ENCODE measurements around the gene CDKN1C.

Gene CDKN1C

DNA sequence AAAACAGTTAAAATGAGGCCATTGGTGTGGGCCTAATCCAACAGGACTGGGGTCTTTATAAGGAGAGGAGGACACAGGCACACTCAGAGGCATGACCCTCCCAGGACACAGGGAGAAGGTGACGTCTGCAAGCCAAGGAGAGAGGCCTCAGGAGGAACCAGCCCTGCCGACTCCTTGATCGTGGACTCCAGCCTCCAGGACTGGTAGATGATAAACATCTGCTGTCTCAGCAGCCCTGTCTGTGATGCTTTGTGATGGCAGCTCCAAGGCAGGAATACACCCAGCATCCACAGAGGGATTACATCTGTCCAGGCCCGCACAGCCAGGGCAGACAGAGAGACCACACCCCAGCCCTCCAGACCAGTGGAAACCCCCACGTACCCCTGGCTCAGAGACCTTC lies 18.4 kb downstream of the CDKN1C start:
- DNase-seq, result no peak

DNA sequence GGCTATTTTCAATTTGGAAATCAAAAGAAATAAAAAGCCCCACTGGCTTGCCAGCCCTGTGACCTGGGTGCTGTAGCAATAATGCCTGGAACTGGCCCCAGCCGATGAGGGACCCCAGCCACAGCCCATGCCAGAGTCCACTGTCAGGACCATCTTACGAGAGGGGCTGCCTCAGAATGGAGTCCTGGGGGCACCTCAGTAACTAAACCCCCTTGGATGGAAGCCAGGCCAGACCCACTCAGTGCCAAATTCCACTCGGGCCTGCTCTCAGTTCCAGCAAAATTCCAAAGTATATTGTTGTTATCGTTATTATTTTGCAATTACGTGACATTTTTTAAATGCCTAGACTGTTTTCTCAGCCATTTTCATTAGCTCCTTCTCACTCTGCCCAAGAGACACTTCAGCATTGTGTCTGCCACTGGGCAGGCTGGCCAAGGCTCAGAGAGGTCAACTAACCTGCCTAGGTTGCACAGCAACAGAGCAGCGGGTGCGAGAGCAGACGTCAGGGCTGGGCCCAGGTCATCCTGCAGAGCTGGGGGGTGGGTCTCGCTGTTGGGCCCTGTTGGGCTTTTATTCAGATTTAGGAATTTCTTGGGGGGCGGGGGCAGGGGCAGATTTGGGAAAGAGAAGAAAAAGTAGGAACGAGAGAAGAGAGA lies 19.5 kb downstream of the CDKN1C start:
- no peak for DNase-seq

DNA sequence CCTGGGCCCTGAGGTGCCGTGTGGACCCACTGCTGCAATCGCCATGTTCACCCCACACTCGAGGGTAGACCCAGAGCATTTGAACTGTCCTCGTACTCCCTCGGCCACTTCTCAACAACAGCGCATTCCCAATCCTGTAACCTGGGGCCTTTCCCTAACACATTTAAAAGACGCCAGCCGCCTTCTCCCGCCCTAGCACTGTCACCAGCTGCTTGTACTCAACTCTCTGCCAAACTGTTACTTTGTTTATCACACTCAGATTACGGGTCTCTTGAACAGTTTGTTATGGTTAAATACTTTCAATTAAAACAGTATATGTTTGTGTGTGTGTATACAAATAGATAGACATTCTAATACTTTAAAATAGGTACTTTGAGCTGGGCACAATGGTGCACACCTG lies 20.7 kb downstream of the CDKN1C start:
- DNase-seq, result no peak

DNA sequence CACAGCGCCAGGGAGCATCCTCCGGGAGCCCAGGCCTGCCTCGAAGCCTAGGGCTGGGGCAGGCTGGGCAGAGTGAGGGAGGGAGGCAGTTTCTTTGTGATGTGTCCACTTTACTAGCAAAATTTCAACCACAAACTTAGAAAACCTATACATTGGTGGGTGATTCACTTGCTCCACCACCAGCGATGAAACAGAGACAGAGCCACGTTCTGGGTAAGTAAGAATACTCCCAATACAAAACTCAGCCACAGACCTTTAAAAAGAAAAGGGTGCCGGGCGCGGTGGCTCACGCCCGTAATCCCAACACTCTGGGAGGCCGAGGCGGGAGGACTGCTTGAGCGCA lies 22.3 kb downstream of the CDKN1C start:
- no peak for DNase-seq

DNA sequence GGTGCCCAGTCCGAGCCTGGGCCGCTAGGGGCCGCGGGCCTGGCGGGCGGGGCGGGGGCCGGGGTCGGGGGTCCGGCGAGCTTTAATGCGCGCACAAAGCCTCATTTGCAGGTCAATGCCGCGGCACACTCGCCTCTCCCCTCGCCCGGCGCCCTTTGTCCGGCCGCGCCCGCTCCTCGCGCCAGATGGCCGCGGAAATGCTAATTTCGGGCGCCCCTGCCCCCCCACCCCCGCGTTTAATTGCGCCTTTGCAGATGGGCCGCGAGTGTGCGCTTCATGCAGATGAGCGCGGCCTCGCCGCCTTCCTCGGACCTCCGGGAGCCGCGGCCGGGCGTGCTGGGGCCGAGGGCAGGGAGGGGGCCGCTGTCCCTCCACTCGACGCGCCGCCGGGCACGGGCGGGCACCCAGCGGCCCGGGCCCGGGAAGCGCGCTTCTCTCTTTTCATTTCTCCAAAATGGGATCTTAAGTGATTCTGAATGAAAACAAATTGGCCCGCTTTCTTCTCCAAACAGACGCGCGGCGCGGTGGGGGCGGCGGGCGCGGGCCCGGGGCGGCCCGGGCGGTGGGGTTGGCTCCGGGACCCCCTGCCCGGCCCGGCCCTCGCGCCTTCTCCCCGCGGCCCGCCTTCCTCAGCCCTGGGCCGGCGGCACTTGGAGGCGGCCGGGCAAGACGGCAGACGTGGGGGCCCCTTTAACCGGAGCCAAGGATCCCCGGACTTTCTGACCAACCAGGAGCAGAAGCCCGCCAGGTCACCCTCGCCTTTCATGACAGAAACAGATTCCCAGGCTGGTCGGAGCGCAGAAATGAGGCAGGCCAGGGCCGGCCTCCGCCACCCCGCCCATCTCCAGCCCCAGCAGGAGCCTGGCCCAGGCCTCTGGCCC lies 22.9 kb downstream of the CDKN1C start:
- no peak for DNase-seq

DNA sequence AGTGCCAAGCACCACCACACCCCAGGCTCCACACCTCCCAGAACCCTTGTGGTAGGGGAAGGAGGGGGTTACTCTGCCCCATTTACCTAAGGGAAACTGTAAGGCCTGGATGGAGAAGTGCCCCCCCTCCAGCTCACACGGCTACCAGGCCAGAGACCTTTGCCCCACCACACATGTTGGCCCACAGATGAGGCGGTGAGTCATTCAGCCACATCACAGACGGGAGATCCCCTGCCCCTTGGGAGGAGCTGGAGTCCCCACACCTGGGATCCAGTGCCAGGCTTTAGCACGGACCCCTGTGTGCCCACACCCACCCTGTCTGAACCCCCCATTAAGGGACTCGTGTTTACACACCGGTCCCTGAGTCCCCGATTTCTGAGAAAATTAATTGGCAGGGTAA lies 24.9 kb downstream of the CDKN1C start:
- DNase-seq, result no peak

DNA sequence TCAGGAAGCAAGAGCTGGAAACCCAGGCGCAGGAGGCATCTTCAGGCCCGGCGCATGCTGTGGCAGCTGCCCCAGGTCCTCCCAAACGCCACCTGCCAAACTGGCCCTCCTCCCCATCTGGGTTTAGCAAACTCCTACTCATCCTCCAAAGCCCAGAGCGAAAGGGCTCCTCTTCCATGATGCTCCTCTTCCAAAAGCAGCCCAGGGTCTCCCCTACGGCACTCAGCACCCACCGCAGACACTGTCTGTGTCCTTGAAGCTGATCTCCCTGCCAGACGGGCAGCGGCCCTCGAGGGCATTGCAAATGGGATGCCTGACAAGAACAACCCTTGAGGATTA lies 25.9 kb downstream of the CDKN1C start:
- DNase-seq, result no peak

DNA sequence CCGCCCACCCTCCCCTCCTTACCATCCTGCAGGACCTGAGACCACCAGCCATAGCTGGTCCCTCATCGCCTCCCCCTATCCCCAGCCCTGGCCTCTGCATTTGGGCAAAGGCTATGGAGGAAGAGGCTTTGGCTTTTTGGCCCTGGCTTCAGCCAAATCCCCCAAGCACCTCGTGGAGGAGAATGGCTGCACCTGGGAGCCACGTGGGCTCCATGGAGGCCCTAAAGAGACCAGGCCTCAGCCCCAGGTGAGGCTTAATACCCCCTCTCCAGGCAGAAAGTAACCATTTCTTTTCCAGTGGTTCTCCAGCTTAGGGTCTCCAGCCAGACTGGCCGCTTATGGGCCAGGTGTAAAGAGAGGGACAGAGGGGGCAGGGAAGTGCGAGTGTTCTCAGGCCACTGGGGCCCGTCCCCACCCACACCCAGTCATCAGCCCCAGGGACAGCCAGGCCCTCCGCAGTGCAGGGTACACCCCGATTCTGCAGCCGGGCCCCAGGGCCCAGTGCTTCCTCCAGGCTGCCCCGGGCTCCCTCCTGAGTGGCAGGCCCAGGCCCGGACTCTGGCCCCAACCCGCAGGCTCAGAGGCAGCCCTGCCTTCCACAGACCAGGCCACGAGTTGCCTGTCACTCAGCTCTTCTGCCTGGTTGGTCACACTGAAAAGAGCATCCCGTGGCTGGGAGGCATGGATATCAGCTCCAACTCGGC lies 26.4 kb downstream of the CDKN1C start:
- no peak for DNase-seq

DNA sequence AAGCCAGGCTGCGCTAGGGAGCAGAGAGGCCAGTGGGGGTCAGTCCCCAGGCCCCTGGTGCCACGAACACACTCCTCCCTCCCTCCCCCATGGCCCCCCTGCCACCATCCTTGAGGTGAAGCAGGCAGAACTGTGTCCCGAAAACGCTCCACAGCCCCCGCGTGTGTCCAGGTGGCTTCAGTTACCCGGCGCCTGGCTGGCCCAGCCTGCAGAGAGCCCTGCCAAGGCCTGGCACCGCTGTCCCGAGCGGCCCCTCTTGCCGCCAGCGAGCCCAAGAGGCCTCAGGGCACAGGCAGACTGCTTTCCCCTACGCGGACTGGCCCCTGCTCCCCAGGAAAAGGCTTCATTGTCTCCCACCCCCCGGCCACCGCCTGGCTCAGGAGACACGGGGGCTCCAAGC lies 27.7 kb downstream of the CDKN1C start:
- no peak for DNase-seq

DNA sequence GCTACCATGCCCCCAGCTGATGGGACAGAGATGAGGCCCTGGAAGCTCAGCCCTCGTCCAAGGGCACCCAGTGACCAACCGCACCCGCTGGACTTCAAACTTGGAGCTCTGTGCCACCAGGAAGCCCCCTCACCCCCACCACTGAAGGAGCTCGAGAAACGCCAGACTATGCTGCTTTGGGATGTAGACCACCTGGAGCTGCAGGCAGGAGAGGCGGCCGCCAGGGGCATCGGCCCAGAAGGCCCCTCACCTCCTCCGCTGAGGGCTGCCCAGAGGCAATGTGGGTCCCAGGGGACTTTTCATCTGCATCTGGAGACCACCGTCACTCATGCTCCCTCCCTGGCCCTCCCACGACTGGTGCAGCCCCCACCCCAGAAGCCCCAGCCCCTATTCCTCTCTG lies 28.3 kb downstream of the CDKN1C start:
- no peak for DNase-seq

DNA sequence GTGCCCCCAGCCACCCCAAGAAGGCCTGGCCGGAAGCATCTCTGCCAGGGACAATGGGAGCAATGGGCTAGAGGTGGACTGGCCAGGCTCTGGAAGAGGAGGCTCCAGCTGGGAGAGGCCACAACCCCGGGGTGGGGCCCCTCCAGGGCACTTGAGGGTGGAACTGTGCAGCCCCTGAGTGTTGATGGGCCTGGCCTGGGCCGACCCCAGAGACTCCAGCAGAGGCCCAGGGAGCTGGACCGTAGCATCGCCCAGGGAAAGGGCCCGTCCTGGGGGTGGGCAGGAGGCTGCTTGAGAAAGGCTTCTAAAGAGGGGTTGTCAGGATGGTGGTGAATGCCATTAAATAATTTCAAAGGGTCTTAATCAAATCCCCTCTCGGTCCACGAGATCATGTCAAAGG lies 30.4 kb downstream of the CDKN1C start:
- DNase-seq, result no peak

DNA sequence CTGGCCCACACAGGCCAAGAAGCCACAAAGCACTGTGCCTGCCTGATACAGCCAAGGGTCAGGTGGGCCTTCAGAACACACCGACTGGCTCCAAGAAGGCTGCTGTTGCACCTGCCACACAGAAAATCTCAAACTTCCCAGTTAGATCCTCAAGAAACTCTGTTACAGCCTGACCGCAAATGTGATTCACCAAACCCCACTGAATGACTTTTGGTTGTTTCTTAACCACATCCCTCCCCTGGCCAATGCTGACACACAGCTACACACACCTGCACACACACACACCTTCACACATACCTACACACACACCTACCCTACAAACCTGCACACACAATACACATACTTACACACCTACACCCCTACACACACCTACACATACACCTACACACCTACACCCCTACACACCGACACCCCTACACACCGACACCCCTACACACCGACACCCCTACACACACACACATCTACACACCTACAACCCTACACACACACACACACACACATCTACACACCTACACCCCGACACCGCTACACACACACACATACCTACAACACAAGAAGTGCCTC lies 31.5 kb downstream of the CDKN1C start:
- DNase-seq, result no peak

DNA sequence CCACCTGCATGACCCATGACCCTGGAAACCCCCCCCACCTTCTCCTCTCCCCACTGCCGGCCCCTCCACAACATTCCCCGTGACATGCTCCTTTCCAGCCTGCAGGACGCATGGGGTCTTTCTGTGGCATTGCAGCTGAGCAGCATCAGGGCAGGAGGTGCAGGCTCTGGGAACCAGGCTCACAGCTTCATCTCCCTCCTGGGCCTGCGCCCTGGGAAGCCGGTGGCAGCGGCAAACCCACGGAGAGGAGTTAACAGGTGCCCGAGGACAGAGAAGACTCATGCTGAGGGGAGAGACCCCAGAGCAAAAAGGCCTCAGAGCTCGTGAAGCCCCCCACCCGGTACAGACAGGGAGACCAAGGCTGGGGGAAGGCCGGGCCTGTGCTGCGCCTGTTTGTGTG lies 32.2 kb downstream of the CDKN1C start:
- no peak for DNase-seq

DNA sequence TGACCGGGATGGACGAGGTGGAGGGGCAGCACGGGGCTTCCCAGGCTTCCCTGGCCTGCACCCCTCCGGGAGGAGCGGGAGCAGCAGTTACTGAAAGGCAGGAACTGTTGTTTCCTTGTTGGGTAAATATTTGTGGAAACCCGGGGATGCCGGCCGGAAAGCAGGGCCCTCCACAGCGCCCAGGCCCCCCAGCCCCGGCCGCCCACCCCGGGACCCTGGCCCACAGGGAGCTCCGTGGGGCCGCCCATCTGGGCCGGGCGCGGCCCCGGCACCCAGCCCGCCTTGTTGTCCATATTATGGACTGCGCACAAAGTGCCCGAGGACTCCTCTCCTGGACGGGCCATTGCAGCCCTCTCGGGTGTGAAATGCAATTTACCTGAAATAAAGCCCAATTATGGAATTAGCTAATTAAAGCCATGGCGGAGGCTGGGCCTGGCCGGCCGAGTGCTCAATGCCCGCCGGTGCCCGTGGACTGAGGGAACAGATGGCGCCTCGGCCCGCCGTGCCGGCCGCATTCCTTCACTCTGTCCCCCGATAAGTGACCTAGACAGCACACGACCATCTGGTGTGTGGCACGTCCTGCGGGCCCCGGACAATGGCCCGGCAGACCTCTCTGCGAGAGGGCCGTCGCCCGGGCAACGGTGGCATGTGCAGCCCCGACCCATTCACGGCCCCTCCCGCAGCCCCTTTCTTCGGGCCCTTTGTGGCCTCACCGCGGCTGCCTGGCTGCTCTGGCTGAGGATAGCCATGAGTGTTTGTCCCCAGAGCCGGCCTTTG lies 35.4 kb downstream of the CDKN1C start:
- DNase-seq, result no peak

DNA sequence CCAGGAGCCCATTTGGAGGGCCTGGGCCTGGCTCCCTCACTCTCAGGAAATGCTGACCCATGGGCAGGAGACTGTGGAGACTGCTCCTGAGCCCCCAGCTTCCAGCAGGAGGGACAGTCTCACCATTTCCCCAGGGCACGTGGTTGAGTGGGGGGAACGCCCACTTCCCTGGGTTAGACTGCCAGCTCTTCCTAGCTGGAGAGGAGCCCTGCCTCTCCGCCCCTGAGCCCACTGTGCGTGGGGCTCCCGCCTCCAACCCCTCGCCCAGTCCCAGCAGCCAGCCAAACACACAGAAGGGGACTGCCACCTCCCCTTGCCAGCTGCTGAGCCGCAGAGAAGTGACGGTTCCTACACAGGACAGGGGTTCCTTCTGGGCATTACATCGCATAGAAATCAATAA lies 37.1 kb downstream of the CDKN1C start:
- no peak for DNase-seq

DNA sequence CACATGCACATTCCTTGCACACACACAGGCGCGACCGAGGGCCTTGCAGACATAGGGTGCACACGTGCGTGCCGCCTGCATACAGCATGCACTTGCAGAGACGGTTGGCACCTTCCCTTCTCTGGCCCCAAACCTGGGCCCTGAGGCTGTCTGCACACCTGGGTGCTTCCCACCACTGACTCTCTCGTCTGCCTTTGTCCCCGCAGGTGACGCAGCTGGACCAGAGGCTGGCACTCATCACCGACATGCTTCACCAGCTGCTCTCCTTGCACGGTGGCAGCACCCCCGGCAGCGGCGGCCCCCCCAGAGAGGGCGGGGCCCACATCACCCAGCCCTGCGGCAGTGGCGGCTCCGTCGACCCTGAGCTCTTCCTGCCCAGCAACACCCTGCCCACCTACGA lies 38.0 kb downstream of the CDKN1C start:
- DNase-seq, result no peak

DNA sequence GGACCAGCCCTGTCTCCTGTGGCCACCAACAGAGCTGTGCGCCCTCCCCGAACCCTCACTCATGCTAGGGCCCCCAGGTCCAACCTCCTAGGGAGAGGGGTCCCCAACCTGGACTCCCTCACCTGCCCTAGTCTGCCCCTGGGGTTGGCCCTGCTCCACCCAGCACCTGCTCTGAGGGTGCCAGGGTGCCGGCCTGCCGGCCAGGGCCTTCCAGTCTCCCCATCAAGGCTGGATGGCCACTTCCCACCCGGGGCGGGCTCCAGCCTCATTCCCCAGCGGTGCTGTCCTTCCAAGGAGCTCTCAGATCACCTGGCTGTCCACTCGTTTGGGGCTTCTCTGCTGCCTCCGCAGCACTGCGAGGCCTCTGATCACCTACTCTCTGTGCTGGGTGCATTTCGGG lies 39.1 kb downstream of the CDKN1C start:
- DNase-seq, result no peak

DNA sequence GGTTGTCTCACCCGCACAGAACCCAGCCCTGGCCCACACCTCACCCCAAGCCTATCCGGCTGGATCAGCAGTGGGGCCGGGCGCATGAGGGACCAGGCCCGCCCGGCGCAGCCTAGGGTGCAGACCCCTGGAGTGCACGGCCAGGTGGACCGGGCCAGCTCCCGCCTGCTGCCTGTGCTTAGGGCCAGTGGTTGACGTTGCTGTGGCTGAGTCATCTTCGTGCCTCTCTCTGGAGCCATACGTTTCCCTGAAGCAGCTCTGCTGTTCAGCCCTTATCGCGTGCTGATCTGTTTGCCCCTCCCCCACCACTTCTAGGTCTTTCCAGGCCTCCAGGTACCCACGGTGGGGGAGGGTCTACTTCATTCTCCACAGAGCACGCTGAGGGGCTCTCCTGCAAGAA lies 39.5 kb downstream of the CDKN1C start:
- no peak for DNase-seq

DNA sequence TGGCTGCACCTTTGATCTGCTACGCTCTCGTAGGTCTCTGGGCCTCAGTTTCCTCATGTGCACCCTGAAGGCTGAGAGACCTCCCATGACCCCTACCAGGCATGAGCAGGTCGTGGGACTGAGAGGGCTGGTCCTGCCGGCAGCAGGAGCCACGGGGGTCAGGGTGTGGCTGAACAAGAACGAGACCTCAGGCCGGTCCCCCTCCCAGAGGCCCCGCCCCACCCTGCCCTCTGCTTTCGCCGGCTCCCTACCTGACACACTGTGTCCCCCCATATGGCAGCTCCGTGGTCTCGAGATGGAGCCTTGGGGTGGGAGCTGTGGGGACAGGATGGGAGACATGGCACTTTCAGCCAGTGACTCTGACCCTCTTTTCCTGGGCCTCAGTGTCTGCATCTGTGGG lies 40.6 kb downstream of the CDKN1C start:
- no peak for DNase-seq

DNA sequence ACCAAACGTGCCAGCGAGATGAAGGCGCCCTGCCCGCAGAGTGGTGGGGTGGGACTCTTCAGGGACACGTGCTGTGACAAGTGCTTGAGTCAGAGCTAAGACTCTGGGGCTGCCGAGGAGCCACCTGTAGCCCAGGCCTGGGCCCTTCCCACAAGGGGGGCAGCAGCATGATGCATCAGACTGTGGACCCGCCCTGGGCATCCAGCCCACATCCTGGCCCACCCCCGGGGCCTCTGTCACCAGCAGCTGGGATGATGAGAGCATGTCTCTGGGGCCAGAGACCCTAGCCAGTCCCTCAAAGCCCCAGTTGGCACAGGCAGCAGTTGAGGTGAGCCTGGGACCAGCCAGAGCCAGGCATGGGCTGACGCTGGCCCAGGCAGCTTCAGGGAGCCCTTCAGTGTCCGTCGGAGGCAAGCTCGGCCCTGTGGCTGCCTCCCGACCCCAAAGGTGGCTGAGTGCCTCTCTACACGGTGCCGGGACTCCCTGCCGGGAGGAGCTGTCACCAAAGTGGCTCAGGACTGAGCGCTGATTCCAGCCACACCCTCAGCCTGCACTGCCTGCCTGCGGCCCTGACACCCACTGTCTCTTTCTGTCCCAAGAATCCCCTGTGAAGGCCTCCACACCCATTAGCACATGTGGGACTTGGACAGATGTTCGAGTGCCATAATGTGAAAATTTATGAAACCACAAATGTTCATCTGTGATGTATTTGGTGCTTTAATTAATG lies 41.3 kb downstream of the CDKN1C start:
- DNase-seq, result no peak

DNA sequence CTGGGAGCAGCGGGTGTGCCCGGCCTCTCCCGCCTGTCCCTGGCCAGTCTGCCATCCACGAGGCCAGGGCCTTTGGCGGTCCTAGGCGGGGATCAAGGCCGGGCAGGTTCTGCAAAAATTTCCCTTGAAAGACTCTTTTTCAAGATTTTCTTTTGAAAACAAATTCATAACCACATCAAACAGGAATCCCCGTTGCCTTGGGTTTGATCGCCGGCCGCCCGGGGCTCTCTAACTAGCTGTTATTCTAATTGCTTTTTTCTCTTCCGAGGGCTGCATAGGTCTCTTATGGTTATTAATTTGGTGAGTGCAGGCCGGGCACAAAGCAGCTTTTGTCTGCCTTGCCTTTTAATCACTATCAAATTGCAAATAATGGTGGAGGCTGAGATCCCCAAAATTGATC lies 42.0 kb downstream of the CDKN1C start:
- no peak for DNase-seq

DNA sequence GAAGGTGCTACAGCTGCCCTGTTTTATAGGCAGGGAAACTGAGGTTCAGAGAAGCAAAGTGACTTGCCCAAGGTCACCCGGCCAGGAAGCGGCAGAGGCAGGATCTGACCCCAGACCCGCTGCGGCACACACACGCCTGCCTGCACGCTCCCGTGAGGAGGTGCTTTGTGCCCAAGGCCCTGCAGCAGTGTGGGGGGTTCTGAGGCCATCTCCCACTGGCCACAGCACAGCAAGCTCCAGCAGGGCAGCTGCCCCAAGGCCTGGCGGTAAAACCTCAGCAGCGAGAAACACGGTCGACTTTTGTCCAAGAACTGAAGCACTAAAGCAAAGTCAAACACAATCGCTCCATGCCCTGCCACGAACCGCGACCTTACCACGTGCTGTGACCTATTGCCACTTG lies 42.7 kb downstream of the CDKN1C start:
- DNase-seq, result no peak

All from hematopoietic multipotent progenitor cell treated with erythropoietin and hydrocortisone succinate and interleukin-3 and kit ligand, for 6 days (in vitro differentiated cells).